CD4-positive, alpha-beta T cell treated with Interleukin-15 for 1 hour (primary cell): ENCODE results near the gene CPD.
"Not testable (repeated sequence)": the region's sequence is repeated elsewhere in the genome, so short reads cannot be mapped to it uniquely, and the experiment has no call there.

ENCODE experiments used
- DNase-seq: peaks from one replicate; pipeline ENCODE4 v3.0.0-alpha.2; 2020

CPD gene

DNA sequence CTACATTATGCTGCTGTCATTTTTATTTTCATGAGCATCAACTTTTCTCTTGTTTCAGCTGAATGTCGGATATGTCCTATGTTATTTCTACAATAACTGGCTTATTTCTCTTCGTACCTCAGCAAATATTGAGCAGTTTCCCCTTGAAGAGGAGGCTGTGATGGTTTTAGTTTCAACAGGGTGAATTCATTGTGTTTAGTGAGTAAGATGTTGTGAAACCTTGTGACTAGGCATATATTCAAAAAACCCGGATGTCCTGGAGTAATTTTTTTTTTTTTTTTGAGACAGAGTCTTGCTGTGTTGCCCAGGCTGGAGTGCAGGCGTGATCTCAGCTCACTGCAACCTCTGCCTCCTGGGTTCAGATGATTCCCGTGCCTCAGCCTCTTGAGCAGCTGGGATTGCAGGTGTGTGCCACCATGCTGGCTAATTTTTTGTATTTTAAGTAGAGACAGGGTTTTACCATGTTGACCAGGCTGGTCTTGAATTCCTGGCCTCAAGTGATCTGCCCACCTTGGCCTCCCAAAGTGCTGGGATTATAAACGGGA, 11.1 kb downstream of the CPD start:
- no peak for DNase-seq

GRCh38 chr17:30391534-30391933, 12.8 kb downstream of the CPD start:
- DNase-seq = no peak

GRCh38 chr17:30393491-30393890, 14.8 kb downstream of the CPD start:
- no peak for DNase-seq

DNA sequence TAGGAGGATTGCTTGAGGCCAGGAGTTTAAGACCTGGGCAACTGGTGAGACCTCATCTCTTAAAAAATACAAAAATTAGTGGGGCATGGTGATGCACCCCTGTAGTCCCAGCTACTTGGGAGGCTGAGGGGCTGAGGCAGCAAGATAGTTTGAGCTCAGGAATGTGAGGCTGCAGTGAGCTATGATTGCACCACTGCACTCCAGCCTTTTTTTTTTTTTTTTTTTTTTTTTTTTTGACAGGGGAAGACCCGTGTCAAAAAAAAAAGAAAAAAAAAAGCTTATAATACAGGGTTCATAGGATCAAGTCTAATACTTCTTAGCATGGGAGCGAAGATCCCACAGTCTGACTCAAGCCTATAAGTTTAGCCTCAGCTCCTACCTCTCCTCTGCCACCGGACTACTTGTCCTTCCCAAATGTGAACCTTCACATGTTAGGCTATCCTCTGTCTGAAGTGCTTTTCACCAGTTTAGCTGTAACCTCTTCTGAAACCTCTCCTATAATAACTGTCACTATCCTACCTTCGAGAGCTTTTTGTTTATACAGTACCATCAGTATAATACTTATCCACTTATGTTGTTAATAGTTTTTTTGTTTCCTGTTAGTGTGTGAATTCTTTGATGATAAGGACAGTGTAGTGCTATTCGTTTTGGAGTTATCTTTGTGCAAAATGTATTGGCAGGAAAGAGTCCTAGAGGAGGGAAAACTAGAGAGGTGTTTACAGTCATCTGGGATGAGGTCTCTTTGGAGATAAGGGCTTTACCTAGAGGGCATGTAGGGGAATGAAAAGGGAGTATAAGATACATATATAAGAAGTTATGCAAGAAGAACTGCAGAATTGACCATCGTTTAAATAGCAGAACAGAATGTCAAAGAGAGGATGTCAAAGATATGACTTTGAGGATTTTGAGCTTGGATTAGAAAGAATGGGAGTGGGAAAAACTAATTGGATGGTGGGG, 15.5 kb downstream of the CPD start:
- DNase-seq = no peak

GRCh38 chr17:30395398-30396022, 16.8 kb downstream of the CPD start:
- no peak for DNase-seq

DNA sequence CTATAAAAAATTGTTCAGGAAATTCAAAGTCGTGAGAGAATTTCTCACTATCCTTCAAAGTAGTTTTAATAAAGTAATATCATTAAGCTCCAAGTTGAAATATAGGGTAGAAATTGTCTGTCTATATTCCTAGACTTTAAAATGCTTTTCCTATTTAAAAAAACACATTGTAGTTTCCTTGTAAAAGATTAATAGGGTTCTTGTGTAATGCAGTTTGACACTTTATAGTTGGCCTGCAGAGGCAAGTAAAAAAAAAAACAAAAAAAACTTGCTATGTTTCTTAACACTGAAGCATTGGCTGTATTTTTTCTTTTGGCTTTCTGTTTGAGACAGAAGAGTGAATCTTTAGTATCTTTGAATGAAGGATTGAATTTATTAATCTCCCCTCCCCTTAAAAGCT, 17.4 kb downstream of the CPD start:
- DNase-seq = no peak

DNA sequence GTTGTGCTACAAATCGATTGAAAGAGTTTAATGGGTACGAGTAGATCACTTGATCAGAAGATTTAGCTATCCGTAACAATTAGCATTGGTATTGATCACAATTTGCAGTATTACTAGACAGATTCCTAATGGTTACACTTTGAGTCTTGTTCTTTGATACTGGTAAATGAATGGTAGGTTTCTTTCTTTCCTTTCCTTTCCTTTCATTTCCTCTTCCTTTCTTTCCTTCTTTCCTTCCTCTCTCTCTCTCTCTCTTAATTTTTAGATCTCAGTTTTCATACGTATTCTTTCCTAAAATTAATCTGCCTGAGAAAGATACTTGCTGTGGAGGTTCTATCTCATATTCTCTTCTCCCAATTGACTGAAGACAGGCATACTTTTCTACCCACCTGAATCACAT, 17.9 kb downstream of the CPD start:
- no peak for DNase-seq

GRCh38 chr17:30398328-30399041, 19.8 kb downstream of the CPD start:
- DNase-seq = no peak

DNA sequence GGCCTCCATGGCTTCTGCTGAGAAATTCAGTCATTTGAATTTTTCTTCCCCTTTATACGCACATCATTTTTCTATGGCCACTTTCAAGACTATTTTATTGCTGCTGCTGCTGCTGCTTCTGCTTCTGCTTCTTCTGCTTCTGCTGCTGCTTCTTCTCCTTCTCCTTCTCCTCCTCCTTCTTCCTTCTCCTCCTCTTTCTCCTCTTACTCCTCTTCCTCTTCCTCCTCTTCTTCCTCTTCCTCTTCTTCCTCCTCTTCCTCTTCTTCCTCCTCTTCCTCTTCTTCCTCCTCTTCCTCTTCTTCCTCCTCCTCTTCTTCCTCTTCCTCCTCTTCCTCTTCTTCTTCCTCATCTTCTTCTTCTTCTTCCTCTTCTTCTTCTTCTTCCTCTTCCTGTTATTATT, 22.4 kb downstream of the CPD start:
- DNase-seq = no peak

- DNase-seq = no peak
These were observed 26.4 kb downstream of the CPD start for GRCh38 chr17:30405161-30405560.

GRCh38 chr17:30410627-30411026, 31.9 kb downstream of the CPD start:
- DNase-seq = not testable (repeated sequence)

DNA sequence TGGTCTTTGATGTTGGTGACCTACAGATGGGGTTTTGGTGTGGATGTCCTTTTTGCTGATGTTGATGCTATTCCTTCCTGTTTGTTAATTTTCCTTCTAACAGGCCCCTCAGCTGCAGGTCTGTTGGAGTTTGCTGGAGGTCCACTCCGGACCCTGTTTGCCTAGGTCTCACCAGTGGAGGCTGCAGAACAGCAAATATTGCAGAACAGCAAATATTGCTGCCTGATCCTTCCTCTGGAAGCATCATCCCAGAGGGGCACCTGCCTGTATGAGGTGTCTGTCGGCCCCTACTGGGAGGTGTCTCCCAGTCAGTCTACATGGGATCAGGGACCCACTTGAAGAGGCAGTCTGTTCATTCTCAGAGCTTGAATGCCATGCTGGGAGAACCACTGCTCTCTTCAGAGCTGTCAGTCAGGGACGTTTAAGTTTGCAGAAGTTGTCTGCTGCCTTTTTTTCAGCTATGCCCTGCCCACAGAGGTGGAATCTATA, 33.3 kb downstream of the CPD start:
- DNase-seq = not testable (repeated sequence)

GRCh38 chr17:30413109-30413508, 34.4 kb downstream of the CPD start:
- no peak for DNase-seq

DNA sequence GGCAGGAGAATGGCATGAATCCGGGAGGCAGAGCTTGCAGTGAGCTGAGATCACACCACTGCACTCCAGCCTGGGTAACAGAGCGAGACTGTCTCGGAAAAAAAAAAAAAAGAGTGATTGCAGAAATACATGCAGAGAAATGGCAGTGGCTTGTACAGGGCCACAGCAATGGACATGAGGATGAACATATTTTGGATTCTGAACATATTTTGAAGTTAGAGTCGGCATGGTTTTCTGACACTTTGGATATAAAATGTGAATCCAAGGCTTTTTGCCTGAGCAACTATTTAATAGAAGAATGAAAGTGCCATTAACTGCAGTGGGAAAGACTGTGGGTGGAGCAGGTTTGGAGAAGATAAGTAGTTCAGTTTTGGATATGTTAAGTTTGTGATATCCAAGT, 35.8 kb downstream of the CPD start:
- DNase-seq = no peak

DNA sequence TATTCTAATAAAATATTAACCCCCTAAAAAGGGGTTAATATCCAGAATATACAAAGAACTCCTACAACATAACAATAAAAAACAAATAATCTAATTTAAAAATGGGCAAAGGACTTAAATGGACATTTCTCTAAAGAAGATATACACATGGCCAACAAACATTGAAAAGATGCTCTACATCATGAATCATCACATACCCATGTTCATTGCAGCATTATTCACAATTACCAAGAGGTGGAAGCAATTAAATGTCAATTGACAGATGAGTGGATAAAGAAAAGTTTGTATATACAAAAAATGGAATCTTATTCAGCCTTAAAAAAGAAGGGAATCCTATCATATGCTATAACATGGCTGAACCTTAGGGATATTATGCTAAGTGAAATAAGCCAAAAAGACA, 36.8 kb downstream of the CPD start:
- DNase-seq = no peak

GRCh38 chr17:30418070-30418469, 39.3 kb downstream of the CPD start:
- DNase-seq = not testable (repeated sequence)

GRCh38 chr17:30421592-30421991, 42.9 kb downstream of the CPD start:
- DNase-seq = no peak

DNA sequence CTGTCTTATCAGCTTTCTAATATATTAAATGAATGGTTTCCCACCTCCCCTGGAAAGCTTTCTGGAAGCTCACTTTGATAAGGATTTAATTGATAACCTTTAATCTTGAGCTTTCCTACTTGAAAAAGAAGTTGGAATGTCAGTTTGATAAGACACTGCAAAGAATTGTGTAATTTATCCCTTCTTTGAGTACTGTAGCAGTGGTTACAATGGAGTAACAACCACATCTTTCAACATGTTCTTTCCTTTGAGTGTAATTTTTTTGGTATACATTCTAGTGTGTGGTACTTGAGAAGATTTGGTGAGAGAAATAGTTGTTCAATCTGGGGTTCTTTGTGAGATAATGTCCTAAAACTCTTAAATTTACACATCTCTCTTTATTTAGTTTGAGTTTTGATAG, 43.4 kb downstream of the CPD start:
- no peak for DNase-seq

- no peak for DNase-seq
These were observed 45.7 kb downstream of the CPD start for GRCh38 chr17:30424471-30424870.

DNA sequence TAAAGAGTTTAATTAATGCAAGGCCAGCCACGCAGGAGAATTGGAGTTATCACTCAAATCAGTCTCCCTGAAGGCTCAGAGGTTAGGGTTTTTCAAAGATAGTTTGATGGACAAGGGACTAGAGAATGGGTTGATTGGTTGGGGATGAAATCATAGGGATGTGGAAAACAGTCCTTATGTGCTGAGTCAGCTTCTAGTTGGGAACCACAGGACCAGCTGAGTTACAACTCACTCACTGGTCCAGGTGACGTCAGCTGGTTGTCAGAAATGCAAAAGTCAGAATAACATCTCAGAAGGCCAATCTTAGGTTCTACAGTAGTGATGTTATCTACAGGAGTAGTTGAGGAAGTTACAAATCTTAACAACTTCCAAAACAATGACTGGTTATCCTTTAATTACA, 47.6 kb downstream of the CPD start:
- no peak for DNase-seq

- no peak for DNase-seq
These were observed 48.9 kb downstream of the CPD start for GRCh38 chr17:30427611-30428010.

- no peak for DNase-seq
These were observed 50.4 kb downstream of the CPD start for GRCh38 chr17:30429155-30429554.

- DNase-seq = no peak
These were observed 54.8 kb downstream of the CPD start for GRCh38 chr17:30433514-30433913.
